Measurements from ENCODE around the gene BTBD6.

DNA sequence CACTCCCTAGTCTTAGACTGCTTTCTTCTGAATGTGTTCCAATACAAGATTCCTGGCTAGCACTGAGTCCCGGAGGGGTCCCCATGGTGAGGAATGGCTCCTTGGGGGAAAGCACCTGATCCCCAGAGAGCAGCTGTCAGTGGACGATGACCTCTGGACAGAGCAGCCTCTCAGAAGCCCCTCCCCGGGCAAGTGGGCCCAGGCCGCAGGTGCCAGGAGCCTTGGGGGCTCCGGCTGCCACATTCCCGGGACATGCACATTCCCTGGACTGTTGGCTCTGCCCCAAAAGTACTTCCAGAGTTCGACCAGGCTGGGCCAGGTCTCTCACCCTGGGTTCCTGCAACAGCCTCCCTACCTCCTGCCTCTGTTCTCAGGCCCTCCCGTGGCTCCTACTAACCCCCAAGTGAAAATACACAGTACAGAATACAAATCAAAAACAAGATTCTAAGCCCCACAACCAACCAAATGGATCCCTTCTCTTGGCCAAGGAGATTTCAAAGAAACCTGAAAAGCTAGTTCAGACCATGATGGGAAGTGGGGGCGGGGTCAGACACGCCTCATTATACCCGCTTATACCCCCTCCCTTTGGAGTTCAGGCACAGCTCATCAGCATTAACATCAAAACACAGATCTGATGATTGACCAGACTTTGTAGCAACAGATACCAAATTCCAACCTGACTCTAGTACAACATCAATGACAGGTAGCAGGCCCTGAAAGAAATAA is 23.3 kb upstream of the BTBD6 start:
- TF ChIP-seq, protein P1, sequence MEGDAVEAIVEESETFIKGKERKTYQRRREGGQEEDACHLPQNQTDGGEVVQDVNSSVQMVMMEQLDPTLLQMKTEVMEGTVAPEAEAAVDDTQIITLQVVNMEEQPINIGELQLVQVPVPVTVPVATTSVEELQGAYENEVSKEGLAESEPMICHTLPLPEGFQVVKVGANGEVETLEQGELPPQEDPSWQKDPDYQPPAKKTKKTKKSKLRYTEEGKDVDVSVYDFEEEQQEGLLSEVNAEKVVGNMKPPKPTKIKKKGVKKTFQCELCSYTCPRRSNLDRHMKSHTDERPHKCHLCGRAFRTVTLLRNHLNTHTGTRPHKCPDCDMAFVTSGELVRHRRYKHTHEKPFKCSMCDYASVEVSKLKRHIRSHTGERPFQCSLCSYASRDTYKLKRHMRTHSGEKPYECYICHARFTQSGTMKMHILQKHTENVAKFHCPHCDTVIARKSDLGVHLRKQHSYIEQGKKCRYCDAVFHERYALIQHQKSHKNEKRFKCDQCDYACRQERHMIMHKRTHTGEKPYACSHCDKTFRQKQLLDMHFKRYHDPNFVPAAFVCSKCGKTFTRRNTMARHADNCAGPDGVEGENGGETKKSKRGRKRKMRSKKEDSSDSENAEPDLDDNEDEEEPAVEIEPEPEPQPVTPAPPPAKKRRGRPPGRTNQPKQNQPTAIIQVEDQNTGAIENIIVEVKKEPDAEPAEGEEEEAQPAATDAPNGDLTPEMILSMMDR (IDR thresholded peaks at IDR 0.05): no peak
- no peak for TF ChIP-seq POLR2A (IDR thresholded peaks at IDR 0.05)

Data from esophagus squamous epithelium (tissue), 4 donors.